H1 (cell line): ENCODE results near the gene GMPPA. TPM values are rescaled to one million over a fixed set of nuclear protein-coding genes. Genes with fewer than 3 reads are reported as not detected.

Source experiments
- polyA plus RNA-seq, 7 experiments: library from polyadenylated mRNA; depleted of rRNA in 3 of 7; stranded (reverse) in 5 of 7; unstranded in 2 of 7; fragments of >200 nt in 5 of 7; fragments of 200-250 nt in 2 of 7; gene quantifications; 1 replicate in 5 of 7; 2 replicates in 1 of 7; 4 replicates in 1 of 7; pipeline versions ENCODE4 v1.2.1 to v1.2.3, GENCODE V29; 2011 to 2013; ENCODE audit warnings: missing spikeins in 2 of 7, mixed read lengths in 2 of 7
- total RNA-seq: library from RNA; stranded (reverse); fragmentation: NEBNext Ultra II Directional; extraction: Animal tissue kit (Norgen Biotek cat#: 25700); gene quantifications from 2 replicates; pipeline ENCODE4 v1.2.1, GENCODE V29; 2021
- TF ChIP-seq, protein P1 (sequence below): IDR thresholded peaks from 2 replicates; pipeline ENCODE4 v1.6.1; 2012; ENCODE audit warnings: inconsistent platforms

GMPPA gene
- total and polyA plus RNA-seq, 2 of the 8 experiments (the other 6 are each of a cell fraction or from before 2014, with no cell fraction given): 34.3 to 98.8 TPM

DNA sequence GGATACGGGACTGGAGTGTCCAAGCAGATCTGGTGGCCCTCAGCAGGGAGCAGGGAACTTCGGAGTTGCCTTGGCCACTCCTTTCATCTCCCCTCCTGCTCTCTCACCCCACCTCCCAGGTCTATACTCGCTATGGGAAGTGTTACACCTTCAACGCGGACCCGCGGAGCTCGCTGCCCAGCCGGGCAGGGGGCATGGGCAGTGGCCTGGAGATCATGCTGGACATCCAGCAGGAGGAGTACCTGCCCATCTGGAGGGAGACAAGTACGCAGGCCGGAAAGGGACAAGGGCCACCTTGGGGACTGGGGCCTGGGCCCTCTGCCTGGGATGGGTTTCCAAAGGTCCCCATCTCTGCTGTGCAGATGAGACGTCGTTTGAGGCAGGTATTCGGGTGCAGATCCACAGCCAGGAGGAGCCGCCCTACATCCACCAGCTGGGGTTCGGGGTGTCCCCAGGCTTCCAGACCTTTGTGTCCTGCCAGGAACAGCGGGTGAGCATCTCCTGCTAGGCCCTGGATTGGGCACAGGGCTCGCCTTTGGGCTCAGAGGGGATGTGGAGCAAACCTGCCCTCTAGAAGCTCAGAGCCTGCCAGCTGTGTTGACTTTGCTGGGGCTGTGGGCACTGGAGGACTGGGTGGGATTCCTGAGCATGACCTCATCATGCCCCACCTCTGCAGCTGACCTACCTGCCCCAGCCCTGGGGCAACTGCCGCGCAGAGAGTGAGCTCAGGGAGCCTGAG is 33.1 kb downstream of the GMPPA start (continued):
- TF ChIP-seq, protein P1, sequence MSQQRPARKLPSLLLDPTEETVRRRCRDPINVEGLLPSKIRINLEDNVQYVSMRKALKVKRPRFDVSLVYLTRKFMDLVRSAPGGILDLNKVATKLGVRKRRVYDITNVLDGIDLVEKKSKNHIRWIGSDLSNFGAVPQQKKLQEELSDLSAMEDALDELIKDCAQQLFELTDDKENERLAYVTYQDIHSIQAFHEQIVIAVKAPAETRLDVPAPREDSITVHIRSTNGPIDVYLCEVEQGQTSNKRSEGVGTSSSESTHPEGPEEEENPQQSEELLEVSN: no peak
